ENCODE measurements around the gene TNRC6B. TPM values are rescaled to one million over a fixed set of nuclear protein-coding genes. Genes with fewer than 3 reads are reported as not detected.

Gene TNRC6B
- total and polyA plus RNA-seq, 8 donors: 13.7 to 40.7 (median 15.7) TPM

DNA sequence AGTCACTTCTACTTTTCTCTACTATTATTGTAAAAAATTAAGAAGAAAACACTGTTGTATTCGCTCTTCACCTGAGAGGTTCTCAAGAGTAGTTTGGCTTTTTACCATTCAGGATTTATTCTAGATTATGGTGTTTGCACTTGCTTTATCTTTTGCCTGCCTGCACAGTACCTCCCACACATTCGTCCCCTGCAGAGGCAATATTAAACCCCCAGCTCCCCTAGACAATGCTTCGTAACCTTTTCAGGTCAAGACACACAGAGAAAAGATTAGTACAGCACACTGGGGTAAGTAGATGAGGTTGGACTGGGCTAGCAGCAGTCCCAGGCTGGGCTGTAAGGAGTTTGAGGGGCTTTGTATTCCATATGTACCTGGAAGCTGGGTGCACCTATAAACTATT lies 62.4 kb downstream of the TNRC6B start:
- H3K27ac ChIP-seq: no peak overlapping the region
- ATAC-seq (no peak), DNase-seq (no peak)
- TF ChIP-seq, protein P1, sequence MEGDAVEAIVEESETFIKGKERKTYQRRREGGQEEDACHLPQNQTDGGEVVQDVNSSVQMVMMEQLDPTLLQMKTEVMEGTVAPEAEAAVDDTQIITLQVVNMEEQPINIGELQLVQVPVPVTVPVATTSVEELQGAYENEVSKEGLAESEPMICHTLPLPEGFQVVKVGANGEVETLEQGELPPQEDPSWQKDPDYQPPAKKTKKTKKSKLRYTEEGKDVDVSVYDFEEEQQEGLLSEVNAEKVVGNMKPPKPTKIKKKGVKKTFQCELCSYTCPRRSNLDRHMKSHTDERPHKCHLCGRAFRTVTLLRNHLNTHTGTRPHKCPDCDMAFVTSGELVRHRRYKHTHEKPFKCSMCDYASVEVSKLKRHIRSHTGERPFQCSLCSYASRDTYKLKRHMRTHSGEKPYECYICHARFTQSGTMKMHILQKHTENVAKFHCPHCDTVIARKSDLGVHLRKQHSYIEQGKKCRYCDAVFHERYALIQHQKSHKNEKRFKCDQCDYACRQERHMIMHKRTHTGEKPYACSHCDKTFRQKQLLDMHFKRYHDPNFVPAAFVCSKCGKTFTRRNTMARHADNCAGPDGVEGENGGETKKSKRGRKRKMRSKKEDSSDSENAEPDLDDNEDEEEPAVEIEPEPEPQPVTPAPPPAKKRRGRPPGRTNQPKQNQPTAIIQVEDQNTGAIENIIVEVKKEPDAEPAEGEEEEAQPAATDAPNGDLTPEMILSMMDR (IDR thresholded peaks at IDR 0.05): no peak
- intact Hi-C loops (cut with DNase I): no loop called here
- no peaks in the 10 kb centered on the region for H3K27me3 ChIP-seq
- H3K9me3 ChIP-seq: no peaks in the 10 kb centered on the region
- H3K36me3 ChIP-seq: peaks cover 0 to 3% of the 10 kb centered on the region in 2 donors
- H3K4me3 ChIP-seq: no peak overlapping the region
- peaks cover 3 to 65% of the 10 kb centered on the region in 2 donors for H3K4me1 ChIP-seq

DNA sequence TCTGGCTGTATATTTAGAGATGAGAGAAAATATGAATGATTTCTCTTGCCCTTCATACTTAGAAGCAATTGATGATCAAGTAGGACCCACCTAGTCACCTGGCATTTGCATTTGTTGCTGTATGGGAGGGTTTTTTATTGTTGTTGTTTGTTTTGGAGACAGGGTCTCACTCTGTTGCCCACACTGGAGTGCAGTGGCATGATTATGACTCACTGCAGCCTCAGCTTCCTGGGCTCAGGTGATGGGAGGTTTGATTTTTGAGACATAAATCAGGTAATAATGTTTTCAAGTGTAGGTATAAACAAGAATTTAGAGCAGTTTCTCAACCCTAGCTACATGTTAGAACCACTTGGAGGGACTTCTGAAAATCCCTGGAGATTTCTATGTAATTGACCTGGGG lies 63.0 kb downstream of the TNRC6B start:
- H3K27ac ChIP-seq: no peak overlapping the region
- peaks cover 3 to 63% of the 10 kb centered on the region in 2 donors for H3K4me1 ChIP-seq

DNA sequence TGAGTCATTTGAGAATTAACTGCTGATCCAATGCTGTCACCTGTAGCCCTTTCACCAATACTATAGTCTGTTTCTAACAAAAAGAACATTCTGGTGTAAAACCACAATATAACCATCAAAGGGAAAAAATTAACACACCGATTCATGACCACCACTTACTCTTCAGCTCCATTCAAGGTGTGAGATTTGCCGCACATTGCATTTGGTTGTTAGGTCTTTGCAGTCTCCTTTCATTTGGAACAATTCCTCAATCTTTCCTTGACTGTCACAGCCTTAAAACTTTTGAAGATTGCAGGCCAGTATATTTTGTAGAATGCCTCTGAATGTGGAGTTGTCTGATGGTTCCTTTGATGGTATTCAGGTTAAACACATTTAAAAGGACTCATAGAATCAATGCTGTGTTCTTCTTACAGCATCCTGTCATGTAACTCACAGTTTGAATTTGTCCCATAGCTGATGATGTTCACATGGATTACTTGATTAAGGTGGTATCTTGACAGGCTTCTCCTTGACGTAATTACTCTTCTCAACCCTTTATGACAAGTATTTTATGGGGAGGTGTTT lies 63.6 kb downstream of the TNRC6B start:
- Histone ChIP-seq H3K4me1 (peaks cover 0 to 57% of the 10 kb centered on the region in 2 donors), H3K36me3 (peaks cover 0 to 3% of the 10 kb centered on the region in 2 donors), H3K9me3 (no peaks in the 10 kb centered on the region), H3K4me3 (no peak overlapping the region), H3K27ac (no peak overlapping the region), H3K27me3 (no peaks in the 10 kb centered on the region)
- TF ChIP-seq, protein P1 (IDR thresholded peaks at IDR 0.05): no peak
- intact Hi-C loops (cut with DNase I): no loop called here
- DNase-seq (no peak), ATAC-seq (no peak)

More for the DNA sequence above, 63.0 kb downstream of the TNRC6B start:
- intact Hi-C loops (cut with DNase I): no loop called here
- no peak for ATAC-seq
- TF ChIP-seq, protein P1 (IDR thresholded peaks at IDR 0.05): no peak
- no peaks in the 10 kb centered on the region for H3K27me3 ChIP-seq
- no peak for DNase-seq
- no peaks in the 10 kb centered on the region for H3K9me3 ChIP-seq
- H3K36me3 ChIP-seq: peaks cover 0 to 3% of the 10 kb centered on the region in 2 donors
- H3K4me3 ChIP-seq: no peak overlapping the region

DNA sequence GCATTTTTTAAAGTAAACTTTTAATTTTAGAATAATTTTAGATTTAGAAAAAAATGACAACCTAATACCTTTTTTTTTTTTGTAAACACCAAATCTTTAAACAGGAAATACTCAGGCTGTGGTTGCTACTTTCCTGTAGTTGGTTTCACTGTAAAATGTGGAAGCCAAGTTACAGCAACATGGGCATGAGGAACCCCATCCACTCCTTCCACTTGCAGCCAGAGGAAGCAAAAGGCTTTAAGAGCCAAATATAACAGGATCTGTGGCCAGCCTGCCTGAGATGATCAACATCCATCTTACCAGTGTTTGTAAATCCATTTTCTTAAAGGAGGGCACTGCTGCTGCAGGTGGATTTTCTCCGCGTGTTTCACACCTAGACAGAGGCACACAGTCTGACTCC lies 66.2 kb downstream of the TNRC6B start:
- H3K9me3 ChIP-seq: no peaks in the 10 kb centered on the region
- H3K4me3 ChIP-seq: no peak overlapping the region
- ATAC-seq: no peak
- intact Hi-C loops (cut with DNase I): no loop called here
- peaks cover 0 to 14% of the 10 kb centered on the region in 2 donors for H3K36me3 ChIP-seq
- peak overlapping the region in 1 of 2 donors; percentile 54 for H3K27ac ChIP-seq
- DNase-seq: no peak
- H3K27me3 ChIP-seq: no peaks in the 10 kb centered on the region
- TF ChIP-seq, protein P1 (IDR thresholded peaks at IDR 0.05): no peak
- peaks cover 0 to 41% of the 10 kb centered on the region in 2 donors for H3K4me1 ChIP-seq

DNA sequence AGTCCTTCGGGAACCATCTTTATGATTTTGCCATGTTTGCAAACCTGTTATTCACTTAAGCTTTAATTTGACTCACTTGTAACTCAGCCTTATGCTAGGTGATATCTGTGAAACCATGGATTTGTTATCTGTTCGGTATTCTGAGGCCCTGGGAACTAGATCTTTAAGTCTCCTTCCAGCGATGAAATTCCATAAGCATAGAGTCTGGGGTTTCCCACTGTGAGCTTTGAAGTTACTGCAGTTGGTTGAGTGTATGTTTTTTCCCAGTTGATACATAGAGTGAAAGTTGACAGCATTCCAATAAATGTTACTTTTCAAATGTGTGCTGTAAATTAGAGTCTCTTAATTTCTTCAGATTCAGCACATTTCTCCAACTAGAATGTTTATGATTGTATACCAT lies 66.9 kb downstream of the TNRC6B start:
- Histone ChIP-seq H3K27me3 (no peaks in the 10 kb centered on the region), H3K36me3 (peaks cover 0 to 14% of the 10 kb centered on the region in 2 donors), H3K9me3 (no peaks in the 10 kb centered on the region), H3K4me1 (peaks cover 0 to 34% of the 10 kb centered on the region in 2 donors), H3K27ac (no peak overlapping the region), H3K4me3 (no peak overlapping the region)
- TF ChIP-seq, protein P1 (IDR thresholded peaks at IDR 0.05): no peak
- ATAC-seq: no peak
- intact Hi-C loops (cut with DNase I): no loop called here
- DNase-seq: no peak
